Measurements from ENCODE around the gene PI4KA. TPM values are rescaled to one million over a fixed set of nuclear protein-coding genes. Genes with fewer than 3 reads are reported as not detected.

PI4KA gene
- total and polyA plus RNA-seq, 2 of the 13 experiments (the other 11 are each of a cell fraction or from before 2014, with no cell fraction given) = 27.4 to 56.4 TPM

DNA sequence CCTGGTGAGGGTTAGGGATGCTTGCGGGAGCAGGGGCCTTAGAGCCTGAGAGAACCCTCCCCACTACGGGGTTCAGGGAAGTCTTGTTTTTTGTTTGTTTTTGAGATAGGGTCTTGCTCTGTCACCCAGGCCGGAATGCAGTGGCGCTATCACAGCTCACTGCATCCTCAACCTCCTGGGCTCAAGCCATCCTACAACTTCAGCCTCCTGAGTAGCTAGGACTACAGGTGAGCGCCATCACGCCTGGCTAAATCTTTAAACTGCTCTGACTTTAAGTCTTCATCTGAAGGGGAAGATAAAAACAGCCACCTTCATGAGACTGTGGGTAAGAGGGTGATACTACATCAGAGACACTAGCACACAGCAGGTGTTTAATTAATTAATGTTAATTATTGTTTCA is 56.2 kb downstream of the PI4KA start (continued):
- TF ChIP-seq, protein P1, sequence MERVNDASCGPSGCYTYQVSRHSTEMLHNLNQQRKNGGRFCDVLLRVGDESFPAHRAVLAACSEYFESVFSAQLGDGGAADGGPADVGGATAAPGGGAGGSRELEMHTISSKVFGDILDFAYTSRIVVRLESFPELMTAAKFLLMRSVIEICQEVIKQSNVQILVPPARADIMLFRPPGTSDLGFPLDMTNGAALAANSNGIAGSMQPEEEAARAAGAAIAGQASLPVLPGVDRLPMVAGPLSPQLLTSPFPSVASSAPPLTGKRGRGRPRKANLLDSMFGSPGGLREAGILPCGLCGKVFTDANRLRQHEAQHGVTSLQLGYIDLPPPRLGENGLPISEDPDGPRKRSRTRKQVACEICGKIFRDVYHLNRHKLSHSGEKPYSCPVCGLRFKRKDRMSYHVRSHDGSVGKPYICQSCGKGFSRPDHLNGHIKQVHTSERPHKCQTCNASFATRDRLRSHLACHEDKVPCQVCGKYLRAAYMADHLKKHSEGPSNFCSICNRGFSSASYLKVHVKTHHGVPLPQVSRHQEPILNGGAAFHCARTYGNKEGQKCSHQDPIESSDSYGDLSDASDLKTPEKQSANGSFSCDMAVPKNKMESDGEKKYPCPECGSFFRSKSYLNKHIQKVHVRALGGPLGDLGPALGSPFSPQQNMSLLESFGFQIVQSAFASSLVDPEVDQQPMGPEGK (CRISPR knock-in tag; IDR thresholded peaks at IDR 0.05) = no peak

DNA sequence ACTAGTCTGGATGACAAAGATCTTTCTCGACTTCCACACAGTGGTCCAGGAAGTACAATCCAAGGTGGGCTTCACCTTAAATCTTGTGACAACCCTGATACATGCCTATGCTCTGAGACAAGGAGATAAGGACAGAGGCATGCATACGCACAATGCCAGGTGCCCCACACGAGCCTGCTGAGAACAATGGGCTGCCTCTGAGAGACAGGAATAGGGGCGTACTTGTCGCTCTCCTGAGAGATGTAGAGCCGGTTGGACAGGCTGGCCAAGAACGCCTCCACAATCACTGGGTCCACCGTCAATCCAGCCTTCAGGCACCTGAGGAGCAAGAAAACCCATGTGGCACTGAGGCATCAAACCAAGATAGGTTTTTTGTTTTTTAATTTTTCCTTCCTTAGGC is 59.2 kb downstream of the PI4KA start:
- Histone ChIP-seq H3K27ac (ENCODE audit: extremely low read length, insufficient read depth, low read length) (no peak overlapping the region), H3K9me3 (ENCODE audit: low read length) (no peaks in the 10 kb centered on the region), H3K36me3 (replicated peaks in 1 of 2; ENCODE audit: control insufficient read depth in 1 of 2, insufficient read depth in 2 of 2, low read length in 2 of 2) (peaks cover 32 to 81% of the 10 kb centered on the region in 2 experiments), H3K27me3 (ENCODE audit: control insufficient read depth in 1 of 2, insufficient read depth in 2 of 2, low read length in 2 of 2) (no peaks in the 10 kb centered on the region), H3K4me3 (replicated peaks in 1 of 3; ENCODE audit: insufficient read depth in 1 of 3, low read depth in 2 of 3, low read length in 3 of 3) (no peak overlapping the region), H3K9ac (ENCODE audit: insufficient read depth, low read depth, low read length) (no peak overlapping the region), H3K4me2 (ENCODE audit: low read depth, low read length) (no peak overlapping the region), H2AFZ (ENCODE audit: low read length) (no peak overlapping the region), H4K20me1 (ENCODE audit: insufficient read depth, low read length) (no peaks in the 10 kb centered on the region), H3K4me1 (ENCODE audit: insufficient read depth, low read length) (peaks cover 12% of the 10 kb centered on the region), H3K79me2 (ENCODE audit: insufficient read depth, low read length) (no peaks in the 10 kb centered on the region)
- DNase-seq (ENCODE audit: low spot score) (no peak), ATAC-seq (no peak), FAIRE-seq (no peak)
- ChIA-PET CTCF (ENCODE audit: low intra/inter-chr PET ratio, low total read pairs) (no interaction called here), POLR2A (no interaction called here)
- WGBS (ENCODE audit: low lambda C conversion rate) = 92% methylated on average over 7 of the region's 8 CpGs
- intact Hi-C loops (cut with micrococcal nuclease; ENCODE audit: unreplicated experiment) = no loop called here
- no TSS peak for BruUV-seq (replicated peaks)
- in situ Hi-C loops (cut with HindIII; ENCODE audit: extremely low pct_ligation_motif_present, low pct_unique_long_range_greater_than_20kb) = loop anchor here (10.0 kb wide), 1 partner anchor 55 kb away; the partner anchor contains the start of genes PI4KA and SNAP29
- no peak for TF ChIP-seq EP300 (IDR thresholded peaks at IDR 0.05; ENCODE audit: low read depth in 2 of 2, low read length in 2 of 2)
- no peak for TF ChIP-seq EP300 (CRISPR knock-in tag; IDR thresholded peaks at IDR 0.05; ENCODE audit: borderline replicate concordance)
- no peak for TF ChIP-seq NFE2L2 (IDR thresholded peaks at IDR 0.05; ENCODE audit: low read length)
- no peak for TF ChIP-seq SAP130 (CRISPR knock-in tag; IDR thresholded peaks at IDR 0.05; ENCODE audit: low read depth)
- no peak for TF ChIP-seq RFX3 (CRISPR knock-in tag; IDR thresholded peaks at IDR 0.05)
- TF ChIP-seq SRSF9 (IDR thresholded peaks at IDR 0.05; ENCODE audit: borderline replicate concordance, insufficient read depth, low read depth, low read length, poor library complexity, severe bottlenecking) = no peak
- no peak for TF ChIP-seq MAFG (CRISPR knock-in tag; IDR thresholded peaks at IDR 0.05)
- no peak for TF ChIP-seq TRIM24 (CRISPR knock-in tag; IDR thresholded peaks at IDR 0.05)
- TF ChIP-seq, protein P2, sequence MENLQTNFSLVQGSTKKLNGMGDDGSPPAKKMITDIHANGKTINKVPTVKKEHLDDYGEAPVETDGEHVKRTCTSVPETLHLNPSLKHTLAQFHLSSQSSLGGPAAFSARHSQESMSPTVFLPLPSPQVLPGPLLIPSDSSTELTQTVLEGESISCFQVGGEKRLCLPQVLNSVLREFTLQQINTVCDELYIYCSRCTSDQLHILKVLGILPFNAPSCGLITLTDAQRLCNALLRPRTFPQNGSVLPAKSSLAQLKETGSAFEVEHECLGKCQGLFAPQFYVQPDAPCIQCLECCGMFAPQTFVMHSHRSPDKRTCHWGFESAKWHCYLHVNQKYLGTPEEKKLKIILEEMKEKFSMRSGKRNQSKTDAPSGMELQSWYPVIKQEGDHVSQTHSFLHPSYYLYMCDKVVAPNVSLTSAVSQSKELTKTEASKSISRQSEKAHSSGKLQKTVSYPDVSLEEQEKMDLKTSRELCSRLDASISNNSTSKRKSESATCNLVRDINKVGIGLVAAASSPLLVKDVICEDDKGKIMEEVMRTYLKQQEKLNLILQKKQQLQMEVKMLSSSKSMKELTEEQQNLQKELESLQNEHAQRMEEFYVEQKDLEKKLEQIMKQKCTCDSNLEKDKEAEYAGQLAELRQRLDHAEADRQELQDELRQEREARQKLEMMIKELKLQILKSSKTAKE (CRISPR knock-in tag; IDR thresholded peaks at IDR 0.05; ENCODE audit: borderline replicate concordance) = no peak
- no peak for TF ChIP-seq ZNF317 (CRISPR knock-in tag; IDR thresholded peaks at IDR 0.05)
- no peak for TF ChIP-seq FOSL2 (CRISPR knock-in tag; IDR thresholded peaks at IDR 0.05)
- TF ChIP-seq, protein P3, sequence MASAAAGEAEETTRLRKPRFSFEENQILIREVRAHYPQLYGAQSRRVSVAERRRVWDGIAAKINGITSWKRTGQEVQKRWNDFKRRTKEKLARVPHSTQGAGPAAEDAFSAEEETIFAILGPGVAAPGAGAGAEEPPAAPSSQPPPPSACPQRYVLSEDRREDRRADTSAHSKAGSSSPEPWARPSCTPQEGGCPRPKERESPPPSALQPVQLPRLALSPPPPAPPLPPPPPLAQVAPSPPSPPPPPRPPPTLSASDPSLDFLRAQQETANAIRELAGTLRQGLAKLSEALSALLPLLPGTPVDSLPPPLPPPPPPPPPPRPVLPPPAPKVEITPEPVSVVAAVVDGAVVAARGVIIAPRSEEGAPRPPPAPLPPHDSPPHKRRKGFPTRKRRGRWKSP (CRISPR knock-in tag; IDR thresholded peaks at IDR 0.05) = no peak
- no peak for TF ChIP-seq ZNF510 (CRISPR knock-in tag; IDR thresholded peaks at IDR 0.05; ENCODE audit: low read depth)
- no peak for TF ChIP-seq ZSCAN9 (CRISPR knock-in tag; IDR thresholded peaks at IDR 0.05; ENCODE audit: borderline replicate concordance)
- TF ChIP-seq, protein P4, sequence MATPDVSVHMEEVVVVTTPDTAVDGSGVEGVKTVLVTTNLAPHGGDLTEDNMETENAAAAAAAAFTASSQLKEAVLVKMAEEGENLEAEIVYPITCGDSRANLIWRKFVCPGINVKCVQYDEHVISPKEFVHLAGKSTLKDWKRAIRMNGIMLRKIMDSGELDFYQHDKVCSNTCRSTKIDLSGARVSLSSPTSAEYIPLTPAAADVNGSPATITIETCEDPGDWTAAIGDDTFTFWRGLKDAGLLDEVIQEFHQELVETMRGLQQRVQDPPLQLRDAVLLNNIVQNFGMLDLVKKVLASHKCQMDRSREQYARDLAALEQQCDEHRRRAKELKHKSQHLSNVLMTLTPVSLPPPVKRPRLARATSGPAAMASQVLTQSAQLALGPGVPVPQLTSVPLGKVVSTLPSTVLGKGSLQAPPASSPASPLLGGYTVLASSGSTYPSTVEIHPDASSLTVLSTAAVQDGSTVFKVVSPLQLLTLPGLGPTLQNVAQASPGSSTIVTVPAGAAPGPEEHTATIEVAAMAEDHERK (CRISPR knock-in tag; IDR thresholded peaks at IDR 0.05; ENCODE audit: low read depth) = no peak

Data from HepG2 (cell line).